Measurements from ENCODE around the gene MFAP1.
A peak's percentile ranks its signal among the peaks of the same experiment; 100 is the strongest.
"Not testable (repeated sequence)": the region's sequence is repeated elsewhere in the genome, so short reads cannot be mapped to it uniquely, and the experiment has no call there.

MFAP1 gene

DNA sequence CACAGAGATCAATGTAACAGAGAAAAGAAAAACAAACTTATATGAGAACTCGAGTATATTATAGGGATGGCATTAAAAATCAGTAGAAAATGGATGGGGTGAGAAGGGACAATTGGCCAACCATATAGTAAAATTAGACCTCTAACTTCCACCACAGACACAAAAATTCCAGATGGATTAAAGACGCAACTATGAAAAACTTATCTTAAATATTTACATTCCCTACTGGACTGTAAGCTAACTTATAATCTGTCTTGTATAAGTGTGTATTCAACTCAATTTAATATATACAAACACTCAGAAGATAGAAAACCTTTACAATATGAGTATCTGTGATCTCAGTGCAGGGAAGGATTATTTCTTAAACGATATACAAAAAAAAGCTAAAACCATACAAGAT lies 3.0 kb downstream of the MFAP1 start:
- DNase-seq (ENCODE audit: low read depth) = no peak

GRCh38 chr15:43815064-43815463 lies 9.4 kb downstream of the MFAP1 start:
- not testable (repeated sequence) for DNase-seq (ENCODE audit: low read depth)

DNA sequence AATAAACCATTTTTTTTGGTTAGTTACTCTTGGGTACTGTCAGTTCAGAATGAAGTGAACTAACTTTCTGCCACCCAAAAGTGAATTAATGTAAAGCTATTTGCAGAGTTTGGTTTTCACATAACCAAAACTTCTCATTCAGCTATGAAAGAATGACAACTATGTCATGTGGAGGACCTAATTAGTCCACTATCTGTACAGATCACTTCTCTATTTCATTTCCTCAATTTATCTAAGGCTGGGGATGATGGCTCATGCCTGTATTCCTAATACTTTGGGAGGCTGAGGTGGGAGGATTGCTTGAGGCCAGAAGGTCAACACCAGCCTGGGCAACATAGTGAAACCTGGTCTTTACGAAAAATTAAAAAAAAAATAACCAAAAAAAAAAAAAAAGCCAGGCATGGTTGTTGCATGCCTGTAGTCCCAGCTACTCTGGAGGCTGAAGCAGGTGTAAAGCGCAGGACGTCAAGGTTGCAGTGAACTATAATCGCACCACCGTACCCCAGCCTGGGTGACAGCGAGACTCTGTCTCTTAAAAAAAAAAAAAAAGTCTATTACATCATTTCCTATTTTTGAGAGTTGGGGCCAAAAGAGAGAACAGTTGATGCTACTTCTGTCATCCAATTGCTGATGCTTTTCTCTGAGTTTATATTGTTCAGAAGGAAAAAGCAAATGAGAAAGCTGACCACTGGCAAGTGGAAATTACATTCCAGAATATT lies 15.4 kb downstream of the MFAP1 start:
- no peak for DNase-seq (ENCODE audit: low read depth)

- DNase-seq (ENCODE audit: low read depth) = no peak
Observed at GRCh38 chr15:43808435-43808950, 16.0 kb downstream of the MFAP1 start.

- not testable (repeated sequence) for DNase-seq (ENCODE audit: low read depth)
Observed at GRCh38 chr15:43802676-43803075, 21.8 kb downstream of the MFAP1 start.

DNA sequence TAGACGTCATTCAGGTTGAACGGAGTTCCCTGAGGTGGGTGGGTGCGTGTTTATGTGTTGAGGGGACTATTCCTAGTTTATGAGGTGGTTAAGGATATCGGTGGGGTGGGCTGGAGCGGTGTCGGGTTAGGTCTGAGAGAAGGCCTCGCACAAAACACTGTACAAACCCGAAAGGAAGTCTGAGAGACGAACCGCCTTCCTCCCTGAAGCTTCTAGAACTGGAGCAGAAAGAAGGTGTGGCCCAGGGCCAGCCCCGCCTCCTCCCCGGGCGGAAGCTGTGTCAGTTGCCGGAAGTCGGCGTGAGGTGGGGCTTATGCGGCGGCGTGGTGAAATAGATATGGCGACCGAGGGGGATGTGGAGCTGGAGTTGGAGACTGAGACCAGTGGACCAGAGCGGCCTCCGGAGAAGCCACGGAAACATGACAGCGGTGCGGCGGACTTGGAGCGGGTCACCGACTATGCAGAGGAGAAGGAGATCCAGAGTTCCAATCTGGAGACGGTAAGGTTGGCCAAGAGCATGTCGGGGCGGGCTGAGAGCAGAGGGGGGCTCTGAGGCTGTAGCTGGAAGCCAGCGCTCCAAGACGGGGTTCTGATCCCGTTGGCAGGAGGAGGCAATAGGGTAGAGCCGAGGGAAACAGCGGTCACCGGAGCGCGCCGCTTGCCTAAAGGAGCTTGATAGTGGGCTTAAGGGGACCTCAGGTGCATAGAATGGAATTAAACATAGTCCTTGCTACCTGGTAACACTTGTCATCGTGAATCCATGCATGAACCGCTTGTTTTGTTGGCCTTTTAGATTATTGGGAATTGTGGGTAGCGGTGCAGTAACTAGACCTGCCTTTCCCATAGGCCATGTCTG lies 24.0 kb downstream of the MFAP1 start, which contains the start of gene HYPK:
Gene HYPK (plus strand): TSS at position 314 of the 856 bp plus-strand sequence. CDS start 24 bp downstream, at position 338.
- peak; percentile 60 for DNase-seq (ENCODE audit: low read depth)

DNA sequence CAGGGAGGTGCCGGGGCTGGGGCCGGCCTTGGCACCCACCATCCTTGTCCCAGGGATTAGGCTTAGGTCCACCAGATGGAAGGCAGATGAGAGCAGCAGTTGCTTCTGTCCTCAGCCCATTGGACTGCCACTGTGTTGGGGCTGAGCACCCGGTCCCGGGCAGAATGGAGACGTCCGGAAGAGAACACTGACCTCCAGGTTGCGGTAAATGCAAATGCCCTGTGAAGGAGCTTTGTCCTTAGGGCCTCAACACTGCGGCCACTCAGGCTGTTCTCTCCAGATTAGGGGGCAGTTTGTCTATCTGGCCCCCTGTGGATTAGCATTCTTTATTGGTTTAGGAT lies 24.6 kb downstream of the MFAP1 start, which contains the start of gene SERINC4:
Gene SERINC4 (minus strand): TSS at position 276 of the 341 bp plus-strand sequence. CDS start 234 bp downstream, at position 42.
- DNase-seq (ENCODE audit: low read depth) = no peak

- DNase-seq (ENCODE audit: low read depth) = no peak
Observed at GRCh38 chr15:43799209-43799944, 25.1 kb downstream of the MFAP1 start.

- DNase-seq (ENCODE audit: low read depth) = no peak
Observed at GRCh38 chr15:43796566-43796965, 27.9 kb downstream of the MFAP1 start.

GRCh38 chr15:43795997-43796396 lies 28.5 kb downstream of the MFAP1 start:
- DNase-seq (ENCODE audit: low read depth) = no peak

DNA sequence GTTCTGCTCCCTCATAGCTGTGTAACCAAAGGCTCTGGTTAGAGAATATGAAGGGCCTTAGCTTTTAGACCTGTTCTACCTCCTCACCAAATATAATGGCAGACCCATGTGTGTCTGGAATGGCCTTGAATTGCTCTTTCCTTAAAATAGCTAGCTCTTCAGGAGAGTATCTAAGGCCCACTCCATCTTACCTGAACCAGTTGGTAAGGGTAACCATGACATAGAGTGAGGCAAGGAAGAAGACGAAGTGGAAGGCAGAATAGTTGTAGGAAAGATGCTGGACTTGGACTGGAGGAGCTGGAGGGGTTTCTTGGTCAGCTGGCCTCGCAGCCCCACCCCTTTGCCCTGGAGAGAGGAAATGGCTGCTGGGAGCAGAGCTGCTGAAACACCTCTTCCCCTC lies 29.3 kb downstream of the MFAP1 start:
- no peak for DNase-seq (ENCODE audit: low read depth)

- no peak for DNase-seq (ENCODE audit: low read depth)
Observed at GRCh38 chr15:43794269-43795037, 30.0 kb downstream of the MFAP1 start.

DNA sequence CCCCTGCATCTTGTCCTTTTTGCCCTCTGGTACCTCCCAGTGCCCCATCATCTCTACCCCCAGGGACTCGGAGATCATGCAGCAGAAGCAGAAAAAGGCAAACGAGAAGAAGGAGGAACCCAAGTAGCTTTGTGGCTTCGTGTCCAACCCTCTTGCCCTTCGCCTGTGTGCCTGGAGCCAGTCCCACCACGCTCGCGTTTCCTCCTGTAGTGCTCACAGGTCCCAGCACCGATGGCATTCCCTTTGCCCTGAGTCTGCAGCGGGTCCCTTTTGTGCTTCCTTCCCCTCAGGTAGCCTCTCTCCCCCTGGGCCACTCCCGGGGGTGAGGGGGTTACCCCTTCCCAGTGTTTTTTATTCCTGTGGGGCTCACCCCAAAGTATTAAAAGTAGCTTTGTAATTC lies 30.8 kb downstream of the MFAP1 start:
- DNase-seq (ENCODE audit: low read depth) = no peak

- DNase-seq (ENCODE audit: low read depth) = no peak
Observed at GRCh38 chr15:43792761-43793476, 31.6 kb downstream of the MFAP1 start.

DNA sequence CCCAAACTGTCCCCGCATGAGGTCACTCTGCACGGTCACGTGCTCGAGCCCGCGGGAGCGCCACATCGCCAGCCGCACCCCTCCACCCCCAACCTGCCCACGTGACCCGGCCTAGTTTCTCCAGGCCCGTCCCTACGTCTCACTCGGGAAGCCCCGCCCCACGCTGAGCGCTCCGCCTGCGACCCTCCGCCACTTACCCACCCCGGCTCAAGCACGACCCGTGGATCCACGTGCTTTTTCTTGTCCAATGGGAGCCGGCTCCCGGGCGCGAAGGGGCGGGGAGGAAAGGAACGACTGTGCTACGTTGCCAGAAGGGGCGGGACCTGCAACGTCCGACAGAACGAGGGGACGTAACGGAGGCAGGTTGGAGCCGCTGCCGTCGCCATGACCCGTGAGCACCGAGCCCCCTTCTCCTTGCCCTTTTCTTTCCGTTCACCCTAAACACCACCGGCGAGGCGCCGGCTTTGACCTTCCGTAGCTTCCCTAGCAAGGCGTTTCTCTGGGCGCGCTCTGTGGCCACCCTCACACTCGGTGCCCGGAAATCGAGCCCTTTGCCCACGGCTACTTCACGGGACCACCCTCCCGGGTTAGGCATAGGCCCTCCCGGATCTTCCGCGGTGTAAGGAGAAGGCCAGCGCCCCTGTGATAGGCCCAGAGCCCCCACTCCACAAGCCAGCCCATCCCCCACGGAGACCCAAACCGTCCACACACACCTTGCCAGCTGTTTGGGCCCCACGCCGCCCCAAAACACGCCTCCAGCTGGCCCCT lies 32.3 kb downstream of the MFAP1 start, which contains the start of gene SERF2:
Gene SERF2 (plus strand): TSS at position 328 of the 768 bp plus-strand sequence. CDS start 57 bp downstream, at position 385.
- DNase-seq (ENCODE audit: low read depth) = peak; percentile 97

DNA sequence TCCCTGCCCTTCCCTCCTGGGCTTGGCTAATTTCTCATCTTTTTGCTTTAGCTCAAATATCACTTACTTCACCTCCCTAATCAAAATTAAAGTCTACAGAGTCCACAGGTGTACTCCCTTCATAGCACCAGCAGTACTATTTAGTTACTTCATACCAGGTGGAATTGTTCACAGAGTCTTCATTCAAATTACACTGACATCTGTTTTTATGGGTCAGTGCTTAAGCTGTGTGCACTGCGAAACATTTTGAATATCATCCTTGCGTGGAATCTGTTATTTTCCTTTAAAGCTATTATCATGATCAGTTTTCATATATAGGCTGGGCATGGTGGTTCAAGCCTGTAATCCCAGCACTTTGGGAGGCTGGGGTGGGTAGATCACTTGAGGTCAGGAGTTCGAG lies 35.1 kb downstream of the MFAP1 start:
- no peak for DNase-seq (ENCODE audit: low read depth)

- no peak for DNase-seq (ENCODE audit: low read depth)
Observed at GRCh38 chr15:43779016-43779415, 45.5 kb downstream of the MFAP1 start.

GRCh38 chr15:43777267-43777914 lies 47.1 kb downstream of the MFAP1 start:
- DNase-seq (ENCODE audit: low read depth) = peak; percentile 66

- peak; percentile 45 for DNase-seq (ENCODE audit: low read depth)
Observed at GRCh38 chr15:43776718-43777266, 47.7 kb downstream of the MFAP1 start, which contains the start of gene ELL3. Gene ELL3, minus strand, starts transcription at chr15:43776966. Its CDS starts 65 bp downstream, at chr15:43776901.

All from CMK (cell line).